HG03469 (cell line): Measurements from ENCODE around the gene PHLPP2.
"Not testable (repeated sequence)": the region's sequence is repeated elsewhere in the genome, so short reads cannot be mapped to it uniquely, and the experiment has no call there.

ENCODE experiments used
- ATAC-seq: cut with Tn5 transposase; IDR thresholded peaks from one replicate; pipeline ENCODE4 v1.9.1; 2021; ENCODE audit warnings: mild to moderate bottlenecking, moderate library complexity, moderate number of reproducible peaks; ENCODE audit not compliant: unreplicated experiment

PHLPP2 gene

GRCh38 chr16:71723537-71724319 lies 773 bp downstream of the PHLPP2 start:
- ATAC-seq = peak; percentile 55

GRCh38 chr16:71722801-71723536 lies 1.5 kb downstream of the PHLPP2 start:
- ATAC-seq = peak; percentile 23

GRCh38 chr16:71721066-71721740 lies 3.3 kb downstream of the PHLPP2 start:
- no peak for ATAC-seq

- ATAC-seq = no peak
These were observed 12.0 kb downstream of the PHLPP2 start for GRCh38 chr16:71712501-71712900.

- ATAC-seq = no peak
These were observed 12.7 kb downstream of the PHLPP2 start for GRCh38 chr16:71711789-71712188.

- no peak for ATAC-seq
These were observed 15.2 kb downstream of the PHLPP2 start for GRCh38 chr16:71709229-71709781.

- ATAC-seq = no peak
These were observed 15.8 kb downstream of the PHLPP2 start for GRCh38 chr16:71708696-71709095.

- no peak for ATAC-seq
These were observed 17.3 kb downstream of the PHLPP2 start for GRCh38 chr16:71707199-71707598.

GRCh38 chr16:71706046-71706445 lies 18.5 kb downstream of the PHLPP2 start:
- ATAC-seq = no peak

GRCh38 chr16:71703333-71703732 lies 21.2 kb downstream of the PHLPP2 start:
- no peak for ATAC-seq

- ATAC-seq = no peak
These were observed 23.7 kb downstream of the PHLPP2 start for GRCh38 chr16:71700831-71701230.

- ATAC-seq = no peak
These were observed 26.0 kb downstream of the PHLPP2 start for GRCh38 chr16:71698491-71698890.

- no peak for ATAC-seq
These were observed 31.3 kb downstream of the PHLPP2 start for GRCh38 chr16:71693164-71693563.

GRCh38 chr16:71689901-71690300 lies 34.6 kb downstream of the PHLPP2 start:
- ATAC-seq = no peak

GRCh38 chr16:71687861-71688260 lies 36.6 kb downstream of the PHLPP2 start:
- ATAC-seq = no peak

- not testable (repeated sequence) for ATAC-seq
These were observed 40.2 kb downstream of the PHLPP2 start for GRCh38 chr16:71684280-71684679.

- ATAC-seq = no peak
These were observed 43.1 kb downstream of the PHLPP2 start for GRCh38 chr16:71681360-71681759.

GRCh38 chr16:71676236-71676635 lies 48.3 kb downstream of the PHLPP2 start:
- no peak for ATAC-seq

- no peak for ATAC-seq
These were observed 49.1 kb downstream of the PHLPP2 start for GRCh38 chr16:71675380-71675779.

GRCh38 chr16:71674229-71674628 lies 50.3 kb downstream of the PHLPP2 start:
- no peak for ATAC-seq

- no peak for ATAC-seq
These were observed 50.9 kb downstream of the PHLPP2 start for GRCh38 chr16:71673582-71673973.
